ENCODE results near the gene ABLIM3. TPM values are rescaled to one million over a fixed set of nuclear protein-coding genes. Genes with fewer than 3 reads are reported as not detected.

ABLIM3 gene
- total and polyA plus RNA-seq, 2 of the 8 experiments (the other 6 are each of a cell fraction or from before 2014, with no cell fraction given), result 0.36 to 0.56 TPM

- Histone ChIP-seq H2AK5ac (ENCODE audit: low read depth, low read length) (no peak overlapping the region), H2BK20ac (ENCODE audit: low read length) (no peak overlapping the region), H3K4me2 (ENCODE audit: insufficient read depth in 1 of 2, low read depth in 2 of 2, low read length in 2 of 2) (no peak overlapping the region), H3K4ac (replicated peaks; ENCODE audit: insufficient read length, low read depth, low read length) (no peak overlapping the region), H4K20me1 (replicated peaks in 1 of 2; ENCODE audit: control insufficient read depth in 1 of 2, insufficient read depth in 2 of 2, low read length in 2 of 2) (no peaks in the 10 kb centered on the region), H3K79me2 (ENCODE audit: control insufficient read depth in 1 of 2, insufficient read depth in 2 of 2, low read length in 2 of 2) (no peaks in the 10 kb centered on the region), H4K8ac (ENCODE audit: extremely low read depth, insufficient read depth, low read length) (no peak overlapping the region), H2BK15ac (ENCODE audit: low read length) (no peak overlapping the region), H2AFZ (ENCODE audit: low read length) (no peak overlapping the region), H3K56ac (replicated peaks; ENCODE audit: insufficient read length, low read depth, low read length) (no peak overlapping the region), H3K27ac (ENCODE audit: low read depth, low read length) (no peak overlapping the region), H4K91ac (replicated peaks; ENCODE audit: insufficient read length, low read length) (no peak overlapping the region), H3K14ac (ENCODE audit: insufficient read length) (no peak overlapping the region), H3K9me3 (ENCODE audit: insufficient read depth in 2 of 2, low read depth in 1 of 2, low read length in 1 of 2) (no peaks in the 10 kb centered on the region), H4K5ac (ENCODE audit: insufficient read length, low read depth, low read length) (no peak overlapping the region), H3K23ac (ENCODE audit: insufficient read length) (no peak overlapping the region), H2BK120ac (replicated peaks; ENCODE audit: low read depth, low read length) (no peak overlapping the region), H2BK5ac (ENCODE audit: low read depth, low read length) (no peak overlapping the region), H3K9ac (replicated peaks in 1 of 4; ENCODE audit: extremely low read depth in 1 of 4, low read depth in 3 of 4, low read length in 3 of 4) (no peak overlapping the region), H3K18ac (ENCODE audit: extremely low read depth, low read length) (no peak overlapping the region), H3K79me1 (ENCODE audit: low read depth, low read length) (no peaks in the 10 kb centered on the region), H2BK12ac (ENCODE audit: low read depth, low read length) (no peak overlapping the region), H3K27me3 (replicated peaks in 1 of 4; ENCODE audit: control insufficient read depth in 3 of 4, extremely low read depth in 1 of 4, insufficient read depth in 3 of 4, low read length in 3 of 4) (peaks cover 0 to 2% (median 0%) of the 10 kb centered on the region in 4 experiments; a peak in 1 of 7 replicates), H3K23me2 (ENCODE audit: low read depth, low read length) (no peaks in the 10 kb centered on the region), H3K36me3 (ENCODE audit: control insufficient read depth in 2 of 4, insufficient read depth in 4 of 4, low read length in 3 of 4) (no peaks in the 10 kb centered on the region), H3K4me1 (replicated peaks in 1 of 4; ENCODE audit: control insufficient read depth in 3 of 4, insufficient read depth in 4 of 4, low read length in 3 of 4) (peaks cover 0 to 5% (median 1%) of the 10 kb centered on the region in 4 experiments; a peak in 1 of 7 replicates), H3K4me3 (ENCODE audit: extremely low read depth in 1 of 4, insufficient read depth in 2 of 4, low read depth in 3 of 4, low read length in 4 of 4) (no peak overlapping the region)
- CTCF ChIA-PET (ENCODE audit: partially characterized antibody), result interaction anchor here (1.6 kb wide), 1 partner anchor 56 kb away, joined by 4 read pairs; no protein-coding TSS in a partner anchor
- FAIRE-seq (no peak), DNase-seq (ENCODE audit: low read depth in 1 of 2, low spot score in 2 of 2) (no peak)
- POLR2A ChIA-PET (ENCODE audit: partially characterized antibody), result no interaction called here
- TF ChIP-seq JUND (IDR thresholded peaks at IDR 0.05; ENCODE audit: low read length) (no peak), EZH2 (IDR thresholded peaks at IDR 0.05; ENCODE audit: low read depth, low read length, severe bottlenecking) (no peak), YY1 (IDR thresholded peaks at IDR 0.05; ENCODE audit: low read depth, low read length) (no peak), SRF (IDR thresholded peaks at IDR 0.05; ENCODE audit: low read depth, low read length) (no peak), SP2 (IDR thresholded peaks at IDR 0.05; ENCODE audit: low read length) (no peak), USF2 (IDR thresholded peaks at IDR 0.05; ENCODE audit: low read length) (no peak), RXRA (IDR thresholded peaks at IDR 0.05; ENCODE audit: insufficient read depth, low read depth, low read length) (no peak), TCF12 (IDR thresholded peaks at IDR 0.05; ENCODE audit: low read depth, low read length) (no peak)
- 93% methylated on average over 2 of the region's 2 CpGs; no CpG with 5 or more reads in 1 of the 2 experiments for WGBS, 2 experiments (ENCODE audit: extremely low coverage in 1 of 2, insufficient coverage in 1 of 2, insufficient read length in 1 of 2, insufficient replicate concordance in 2 of 2, low coverage in 1 of 2, low lambda C conversion rate in 2 of 2, missing lambda C conversion rate in 1 of 2)
Observed at GRCh38 chr5:149181732-149182131, 40.4 kb downstream of the ABLIM3 start.
